GM18858 (cell line): Measurements from ENCODE around the gene SMIM36.
"Not testable (repeated sequence)": the region's sequence is repeated elsewhere in the genome, so short reads cannot be mapped to it uniquely, and the experiment has no call there.

Experiments used
- ATAC-seq: cut with Tn5 transposase; IDR thresholded peaks from one replicate; pipeline ENCODE4 v1.9.1; 2021; ENCODE audit not compliant: unreplicated experiment

Gene SMIM36

GRCh38 chr17:55436224-55437158 is 74.8 kb downstream of the SMIM36 start:
- peak; percentile 9 for ATAC-seq

GRCh38 chr17:55435408-55435807 is 75.8 kb downstream of the SMIM36 start:
- ATAC-seq, result no peak

- ATAC-seq, result no peak
These were observed 76.5 kb downstream of the SMIM36 start for GRCh38 chr17:55434721-55435120.

- no peak for ATAC-seq
These were observed 77.4 kb downstream of the SMIM36 start for GRCh38 chr17:55433629-55434422.

GRCh38 chr17:55433029-55433628 is 78.1 kb downstream of the SMIM36 start:
- ATAC-seq, result no peak

GRCh38 chr17:55432358-55433028 is 78.8 kb downstream of the SMIM36 start:
- no peak for ATAC-seq

GRCh38 chr17:55431914-55432313 is 79.3 kb downstream of the SMIM36 start:
- not testable (repeated sequence) for ATAC-seq

GRCh38 chr17:55430541-55431288 is 80.5 kb downstream of the SMIM36 start:
- ATAC-seq, result no peak

GRCh38 chr17:55427587-55427882 is 83.7 kb downstream of the SMIM36 start:
- ATAC-seq, result peak; percentile 17

- ATAC-seq, result peak; percentile 30
These were observed 84.2 kb downstream of the SMIM36 start for GRCh38 chr17:55426851-55427586.

GRCh38 chr17:55424893-55425540 is 86.2 kb downstream of the SMIM36 start:
- ATAC-seq, result no peak

GRCh38 chr17:55423535-55423934 is 87.7 kb downstream of the SMIM36 start:
- ATAC-seq, result no peak

GRCh38 chr17:55422828-55423164 is 88.5 kb downstream of the SMIM36 start:
- not testable (repeated sequence) for ATAC-seq

GRCh38 chr17:55421179-55421934 is 89.9 kb downstream of the SMIM36 start, which contains the start of gene MMD:
TSS of gene MMD (minus strand) at chr17:55421835. CDS start at chr17:55421695, 140 bp downstream.
- peak; percentile 12 for ATAC-seq

GRCh38 chr17:55420776-55421178 is 90.5 kb downstream of the SMIM36 start:
- no peak for ATAC-seq

- peak; percentile 38 for ATAC-seq
These were observed 91.0 kb downstream of the SMIM36 start for GRCh38 chr17:55420067-55420775.

GRCh38 chr17:55418369-55419268 is 92.6 kb downstream of the SMIM36 start:
- ATAC-seq, result no peak
